Embryonic facial prominence (tissue), 1 donor: ENCODE results near the gene MANSC1.
"Not testable (repeated sequence)": the region's sequence is repeated elsewhere in the genome, so short reads cannot be mapped to it uniquely, and the experiment has no call there.

Source experiments
- DNase-seq: peaks from one replicate; pipeline ENCODE4 v3.0.0-alpha.2; 2016; ENCODE audit errors: extremely low spot score

MANSC1 gene

DNA sequence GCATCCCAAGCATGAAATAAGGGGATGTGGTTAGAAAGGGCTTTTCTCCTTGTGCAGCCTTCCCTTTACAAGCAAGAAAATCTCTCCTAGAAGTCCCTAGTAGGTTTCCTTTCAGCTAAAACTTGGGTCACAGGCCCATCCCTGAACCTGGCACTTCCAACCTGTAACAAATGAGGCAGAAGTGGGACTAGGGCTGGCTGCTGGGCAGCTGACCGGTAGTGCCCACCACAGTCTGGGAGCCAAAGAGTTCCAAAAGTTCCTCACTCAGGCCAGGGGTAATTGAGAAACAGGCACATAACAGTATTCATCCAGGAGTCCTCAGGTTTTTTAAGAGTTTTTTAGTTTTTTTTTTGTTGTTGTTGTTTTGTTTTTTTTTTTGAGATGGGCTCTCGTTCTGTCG is 23.8 kb downstream of the MANSC1 start:
- DNase-seq, result no peak

GRCh38 chr12:12323591-12323990 is 26.5 kb downstream of the MANSC1 start:
- DNase-seq, result no peak

- DNase-seq, result no peak
Measured at GRCh38 chr12:12323118-12323517, 26.9 kb downstream of the MANSC1 start.

GRCh38 chr12:12319451-12320183 is 30.4 kb downstream of the MANSC1 start:
- peak; percentile 35 for DNase-seq

- DNase-seq, result no peak
Measured at GRCh38 chr12:12315838-12316237, 34.2 kb downstream of the MANSC1 start.

DNA sequence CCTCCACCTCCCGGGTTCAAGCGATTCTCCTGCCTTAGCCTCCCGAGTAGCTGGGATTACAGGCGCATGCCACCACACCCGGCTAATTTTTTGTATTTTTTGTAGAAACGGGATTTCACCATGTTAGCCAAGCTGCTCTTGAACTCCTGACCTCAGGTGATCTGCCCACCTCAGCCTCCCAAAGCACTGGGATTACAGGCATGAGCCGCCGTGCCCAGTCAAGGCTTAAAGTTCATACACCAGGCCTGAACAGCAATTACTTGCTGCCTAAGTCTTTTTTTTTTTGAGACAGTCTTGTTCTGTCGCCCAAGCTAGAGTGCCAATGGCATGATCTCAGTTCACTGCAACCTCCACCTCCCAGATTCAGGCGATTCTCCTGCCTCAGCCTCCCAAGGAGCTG is 39.3 kb downstream of the MANSC1 start:
- not testable (repeated sequence) for DNase-seq

- no peak for DNase-seq
Measured at GRCh38 chr12:12305568-12306300, 44.3 kb downstream of the MANSC1 start.

- DNase-seq, result no peak
Measured at GRCh38 chr12:12302976-12303375, 47.1 kb downstream of the MANSC1 start.

DNA sequence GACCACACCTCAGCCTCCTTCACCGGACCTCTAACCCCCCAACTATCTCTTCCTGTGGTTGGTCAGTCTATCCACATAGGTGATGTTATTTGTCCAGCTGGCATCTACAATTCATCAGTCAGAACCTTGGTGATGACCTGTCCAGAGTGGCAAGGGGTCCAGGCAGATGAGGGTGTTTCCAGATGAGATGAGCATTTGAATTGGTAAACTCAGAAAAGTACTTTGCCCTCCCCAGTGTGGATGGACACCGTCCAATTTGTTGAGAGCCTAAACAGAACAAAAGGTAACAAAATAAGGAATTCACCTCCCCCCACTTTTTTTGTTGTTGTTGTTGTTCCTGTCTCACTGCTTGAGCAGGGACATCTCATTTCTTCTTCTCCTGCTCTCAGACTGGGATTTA is 48.9 kb downstream of the MANSC1 start:
- DNase-seq, result no peak

DNA sequence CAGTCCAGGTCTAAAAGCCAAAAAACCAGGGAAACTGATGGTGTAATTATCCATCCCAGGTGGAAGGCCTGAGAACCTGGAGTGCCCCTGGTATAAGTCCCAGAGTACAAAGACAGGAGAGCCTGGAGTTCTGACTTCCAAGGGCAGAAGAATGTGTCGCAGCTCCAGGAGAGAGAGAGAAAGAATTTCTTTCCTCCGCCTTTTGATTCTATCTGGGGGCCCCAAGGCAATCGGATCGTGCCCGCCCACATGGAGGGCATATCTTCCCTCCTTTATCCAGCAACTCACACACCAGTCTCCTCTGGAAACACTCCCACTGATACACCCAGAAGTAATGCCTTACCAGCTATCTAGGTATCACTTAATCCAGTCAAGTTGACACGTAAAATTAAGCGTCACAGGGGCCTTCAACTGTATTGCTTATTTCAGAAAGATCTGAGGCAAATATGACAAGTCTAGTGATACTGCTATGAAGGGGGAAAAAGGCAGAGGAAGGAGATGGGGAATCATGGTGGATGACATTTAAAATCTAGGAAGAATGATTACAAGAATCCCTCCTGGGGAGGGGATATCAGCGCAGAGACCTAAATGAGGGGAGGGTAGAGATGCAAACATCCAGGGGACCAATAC is 52.7 kb downstream of the MANSC1 start:
- DNase-seq, result no peak

DNA sequence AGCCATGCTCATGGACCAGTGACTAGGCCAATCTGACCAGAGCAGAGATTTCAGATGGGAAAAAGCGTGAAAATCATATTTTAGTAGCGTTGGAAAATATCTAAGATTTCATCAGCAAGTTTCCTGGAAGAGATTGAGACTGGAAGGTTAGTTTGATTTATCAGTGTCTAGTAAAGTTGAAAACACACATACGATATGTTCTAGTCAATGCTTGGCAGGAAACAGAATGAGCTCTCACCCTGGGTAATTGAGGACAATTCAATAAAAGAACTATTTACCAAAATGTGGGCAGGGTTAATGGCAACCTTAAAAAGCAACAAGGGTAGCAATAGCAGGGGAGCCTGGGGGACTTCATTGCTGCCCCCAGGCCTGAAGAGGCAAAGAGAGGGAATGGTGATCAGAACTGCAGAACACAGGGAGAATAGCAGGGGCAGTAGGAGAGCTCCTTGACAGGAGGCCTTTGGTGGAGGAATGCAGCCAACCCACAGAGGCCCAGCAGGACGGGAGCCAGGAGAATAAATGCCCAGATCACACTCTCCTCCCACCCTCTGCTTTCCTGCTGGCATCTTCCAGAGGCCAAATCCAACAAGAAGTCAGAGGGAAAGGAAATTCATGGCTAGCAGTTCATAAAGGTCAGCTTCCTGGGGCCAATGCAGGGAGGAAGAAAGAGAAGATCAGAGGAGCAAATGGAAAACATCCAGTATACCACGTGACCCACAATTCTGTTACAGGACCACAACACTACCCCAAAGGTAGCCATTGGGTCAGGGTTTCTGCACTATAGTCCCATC is 55.6 kb downstream of the MANSC1 start:
- DNase-seq, result no peak

DNA sequence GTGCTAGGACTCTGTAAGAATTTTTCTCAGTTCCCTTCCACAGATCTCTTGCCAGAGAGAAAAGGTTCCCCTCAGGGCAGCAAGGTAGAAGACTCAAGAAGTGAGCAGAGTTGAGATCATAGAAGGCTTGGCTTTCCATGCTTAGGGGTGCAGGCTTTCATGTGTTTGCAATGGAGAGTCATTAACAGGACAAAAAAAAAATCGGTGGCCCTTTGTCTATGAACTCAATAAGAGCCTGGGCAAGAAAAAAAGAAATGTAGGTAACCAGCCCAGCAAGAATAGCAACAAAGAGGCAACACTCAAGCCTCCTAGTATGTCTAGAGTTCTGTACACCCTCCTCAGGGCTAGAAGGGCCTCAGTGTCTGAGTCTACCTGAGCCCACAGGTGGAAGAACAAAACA is 59.8 kb downstream of the MANSC1 start:
- DNase-seq, result no peak

- DNase-seq, result no peak
Measured at GRCh38 chr12:12286441-12286840, 63.6 kb downstream of the MANSC1 start.

- no peak for DNase-seq
Measured at GRCh38 chr12:12282761-12283425, 67.1 kb downstream of the MANSC1 start.

DNA sequence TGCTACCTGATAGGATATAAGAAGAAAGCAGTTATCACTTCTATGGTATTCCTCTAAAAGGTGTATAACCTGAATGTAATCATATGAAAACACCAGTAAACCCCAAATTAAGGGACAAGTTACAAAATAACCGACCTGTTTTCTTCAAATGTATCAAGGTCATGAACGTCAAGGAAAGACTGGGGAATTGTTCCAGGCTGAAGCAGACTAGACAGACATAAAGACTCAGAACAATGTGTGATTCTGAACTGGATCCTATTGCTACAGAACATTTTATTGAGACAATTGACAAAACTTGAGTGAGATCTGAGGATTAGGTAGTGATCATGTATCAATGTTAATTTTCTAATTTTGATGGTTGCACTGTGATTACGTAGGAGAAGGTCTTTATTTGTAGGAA is 67.8 kb downstream of the MANSC1 start:
- no peak for DNase-seq

DNA sequence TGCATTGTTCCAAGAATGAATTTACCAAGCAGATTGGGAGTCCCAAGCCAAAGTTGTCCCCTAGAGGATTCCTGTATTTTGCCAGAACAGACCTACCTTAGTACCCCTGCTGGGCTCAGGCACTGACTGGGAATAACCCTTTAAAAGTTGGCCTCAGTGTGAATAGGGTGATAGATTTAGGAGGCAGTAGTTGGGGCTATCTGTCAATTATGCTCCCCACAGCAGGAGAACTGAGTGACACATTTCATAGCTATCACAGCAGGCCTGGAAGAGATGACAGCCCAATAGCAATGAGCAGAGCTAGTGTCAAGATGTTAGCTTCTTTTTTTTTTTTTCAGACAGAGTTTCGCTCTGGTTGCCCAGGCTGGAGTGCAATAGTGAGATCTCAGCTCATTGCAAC is 68.9 kb downstream of the MANSC1 start:
- no peak for DNase-seq

GRCh38 chr12:12278899-12279298 is 71.1 kb downstream of the MANSC1 start:
- no peak for DNase-seq
